SJSA1 (cell line): Measurements from ENCODE around the gene OGT. TPM values are rescaled to one million over a fixed set of nuclear protein-coding genes. Genes with fewer than 3 reads are reported as not detected.
"Not testable (repeated sequence)": the region's sequence is repeated elsewhere in the genome, so short reads cannot be mapped to it uniquely, and the experiment has no call there.

Source experiments
- DNase-seq, 2 experiments: peaks; one replicate each; pipeline ENCODE4 v3.0.0-alpha.2; 2015 to 2020; ENCODE audit warnings: low spot score in 2 of 2, low read depth in 1 of 2
- H3K27ac ChIP-seq: fragments of 250-450 bp; sonication (Bioruptor Pico); 2 replicates; pipeline ENCODE4 v1.5.1; 2020; ENCODE audit warnings: mild to moderate bottlenecking, moderate library complexity
- H3K27me3 ChIP-seq: fragments of 250-450 bp; sonication (Bioruptor Pico); replicated peaks from 2 replicates; pipeline ENCODE4 v1.5.1; 2020; ENCODE audit warnings: mild to moderate bottlenecking, moderate library complexity
- H3K36me3 ChIP-seq: fragments of 250-450 bp; sonication (Bioruptor Pico); 2 replicates; pipeline ENCODE4 v1.5.1; 2020; ENCODE audit warnings: mild to moderate bottlenecking
- H3K4me1 ChIP-seq: fragments of 250-450 bp; sonication (Bioruptor Pico); replicated peaks from 2 replicates; pipeline ENCODE4 v1.6.1; 2021; ENCODE audit warnings: mild to moderate bottlenecking
- H3K4me3 ChIP-seq: fragments of 250-450 bp; sonication (Bioruptor Pico); 2 replicates; pipeline ENCODE4 v1.5.1; 2020; ENCODE audit warnings: mild to moderate bottlenecking
- H3K9me3 ChIP-seq: fragments of 250-450 bp; sonication (Bioruptor Pico); replicated peaks from 2 replicates; pipeline ENCODE4 v1.5.1; 2020; ENCODE audit warnings: mild to moderate bottlenecking
- total RNA-seq: library from RNA; depleted of rRNA; stranded (reverse); fragments of >200 nt; shearing (Covaris generic); gene quantifications from 2 replicates; pipeline ENCODE4 v1.2.3, GENCODE V29; 2014; rRNA removed

OGT gene
- 37.1 and 46.8 TPM in 2 replicates for total RNA-seq

DNA sequence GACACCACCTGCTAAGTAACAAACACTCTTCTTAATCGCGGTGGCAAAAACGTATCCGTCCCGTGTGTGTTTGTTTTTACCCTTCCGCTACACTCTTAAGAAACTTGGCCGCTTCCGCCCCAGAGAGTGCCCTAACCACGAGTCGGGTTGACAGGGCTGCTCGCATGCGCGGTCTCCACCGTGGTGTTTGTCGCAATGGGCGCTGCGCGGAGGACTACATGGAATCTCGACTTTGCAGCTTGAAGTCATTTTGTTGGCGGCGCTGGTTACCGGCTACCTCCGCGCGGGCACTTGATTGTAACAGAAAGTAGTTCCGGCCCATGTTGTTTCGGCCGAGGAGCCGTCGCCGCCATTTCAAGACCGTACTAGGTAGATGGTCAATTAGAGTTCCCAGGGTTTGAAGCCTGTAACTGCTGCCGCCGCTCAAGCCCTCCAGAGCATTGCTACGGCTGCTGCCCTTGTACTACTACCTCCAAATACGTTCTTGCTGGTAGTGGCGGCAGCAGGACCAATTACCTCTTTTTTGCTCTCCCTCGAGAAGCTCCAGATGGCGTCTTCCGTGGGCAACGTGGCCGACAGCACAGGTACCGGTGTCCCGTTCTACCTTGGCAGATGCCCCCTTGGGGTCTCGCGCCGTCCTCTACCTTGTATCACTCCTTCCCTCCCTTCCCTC lies at the start of gene OGT:
TSS of gene OGT (plus strand) at position 352 of the 673 bp plus-strand sequence. CDS start at position 548, 196 bp downstream.
- Histone ChIP-seq H3K27me3 (no peaks in the 10 kb centered on the region), H3K9me3 (no peaks in the 10 kb centered on the region), H3K36me3 (peaks cover 18% of the 10 kb centered on the region)

DNA sequence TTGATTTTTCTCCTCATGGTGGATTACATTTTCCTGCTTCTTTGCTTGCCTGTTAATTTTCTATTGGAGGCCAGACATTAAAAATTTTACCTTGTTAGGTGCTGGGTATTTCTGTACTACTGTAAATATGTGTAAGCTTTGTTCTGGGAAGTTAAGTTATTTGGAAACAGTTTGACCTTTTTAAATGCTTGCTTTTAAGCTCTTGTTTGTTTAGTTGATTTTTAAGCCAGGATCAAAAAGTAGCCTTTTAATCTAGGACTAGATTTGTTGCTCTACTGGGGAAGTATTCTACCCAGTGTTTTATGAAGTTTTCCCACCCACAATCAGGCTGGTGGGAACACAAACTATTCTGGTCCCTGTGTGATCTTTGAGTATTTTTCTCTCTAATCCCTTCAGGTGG lies 45.1 kb upstream of the OGT start:
- DNase-seq = no peak
- Histone ChIP-seq H3K4me3 (no peak overlapping the region), H3K4me1 (no peaks in the 10 kb centered on the region; the same call in 1 of the 2 replicates), H3K36me3 (no peaks in the 10 kb centered on the region), H3K27ac (no peak overlapping the region), H3K9me3 (no peaks in the 10 kb centered on the region), H3K27me3 (no peaks in the 10 kb centered on the region)

More for the DNA sequence above, at the start of gene OGT:
- Histone ChIP-seq H3K27ac (peak within 1 kb of the TSS; percentile 80), H3K4me1 (peaks cover 4% of the 10 kb centered on the region), H3K4me3 (peak within 1 kb of the TSS; percentile 79)
- DNase-seq = peak; percentile 87 to 93

- DNase-seq = no peak
- Histone ChIP-seq H3K27me3 (no peaks in the 10 kb centered on the region), H3K4me3 (no peak overlapping the region), H3K4me1 (peaks cover 2% of the 10 kb centered on the region; the same call in 1 of the 2 replicates), H3K36me3 (no peaks in the 10 kb centered on the region), H3K9me3 (no peaks in the 10 kb centered on the region), H3K27ac (no peak overlapping the region)
Measured at GRCh38 chrX:71489540-71489939, 43.4 kb upstream of the OGT start.

DNA sequence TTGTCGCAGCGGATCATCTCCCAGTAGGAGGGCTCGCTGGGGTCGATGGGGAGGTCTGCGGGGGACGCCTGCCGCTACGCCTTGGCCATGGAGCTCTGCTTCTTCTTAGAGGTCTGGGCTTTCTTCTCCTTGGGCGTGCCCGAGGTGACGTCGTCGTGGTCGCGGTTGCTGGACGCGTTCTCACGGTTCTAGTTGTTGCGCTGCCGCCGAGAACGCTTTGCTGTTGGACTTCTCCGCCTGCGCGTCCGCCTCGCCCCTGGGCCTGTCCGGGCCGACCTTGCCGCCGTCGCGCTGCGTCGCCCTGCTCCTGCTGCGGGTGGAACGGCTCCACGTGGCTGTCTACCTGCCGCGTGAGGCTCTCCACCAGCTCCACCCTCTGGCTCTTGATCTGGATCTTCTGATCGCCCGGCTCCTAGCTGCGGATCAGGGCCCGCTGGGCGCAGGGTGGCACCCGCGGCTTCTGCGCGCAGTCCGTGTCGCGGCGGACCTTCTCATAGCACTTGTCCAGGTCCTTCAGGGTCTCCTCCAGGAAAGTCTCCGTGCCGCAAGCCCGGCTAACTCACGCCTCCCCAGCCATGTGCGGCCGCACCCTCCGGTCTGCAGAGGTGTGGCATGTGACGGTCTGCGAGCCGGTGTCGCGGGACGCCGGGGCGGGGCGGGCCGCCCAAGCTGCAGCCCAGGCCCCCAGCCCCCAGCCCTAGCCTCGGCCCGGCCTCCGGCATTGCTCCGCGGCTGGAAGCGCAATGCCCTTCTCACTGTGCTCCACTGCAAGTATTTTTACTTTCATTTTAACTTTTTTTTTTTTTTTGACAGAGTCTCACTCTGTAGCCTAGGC lies 40.5 kb upstream of the OGT start:
- peaks cover 2% of the 10 kb centered on the region; the same call in 1 of the 2 replicates for H3K4me1 ChIP-seq
- H3K36me3 ChIP-seq = no peaks in the 10 kb centered on the region
- H3K27ac ChIP-seq = no peak overlapping the region
- H3K9me3 ChIP-seq = no peaks in the 10 kb centered on the region
- DNase-seq = peak; percentile 38 to 50
- H3K4me3 ChIP-seq = peak overlapping the region; percentile 51
- H3K27me3 ChIP-seq = no peaks in the 10 kb centered on the region

- H3K27ac ChIP-seq = no peak overlapping the region
- DNase-seq = peak in 1 of 2 experiments; percentile 0
- no peaks in the 10 kb centered on the region for H3K27me3 ChIP-seq
- H3K4me3 ChIP-seq = peak overlapping the region; percentile 51
- no peaks in the 10 kb centered on the region for H3K36me3 ChIP-seq
- H3K4me1 ChIP-seq = peaks cover 2% of the 10 kb centered on the region; the same call in 1 of the 2 replicates
- no peaks in the 10 kb centered on the region for H3K9me3 ChIP-seq
Measured at GRCh38 chrX:71493111-71493613, 39.7 kb upstream of the OGT start.

GRCh38 chrX:71495979-71496378 lies 36.9 kb upstream of the OGT start:
- H3K4me3 ChIP-seq, H3K9me3 ChIP-seq, H3K27me3 ChIP-seq, H3K27ac ChIP-seq, DNase-seq, H3K4me1 ChIP-seq, H3K36me3 ChIP-seq: not testable (repeated sequence)

GRCh38 chrX:71496476-71496875 lies 36.4 kb upstream of the OGT start:
- H3K27me3 ChIP-seq = no peaks in the 10 kb centered on the region
- no peak overlapping the region for H3K27ac ChIP-seq
- H3K9me3 ChIP-seq = no peaks in the 10 kb centered on the region
- no peak for DNase-seq
- H3K4me1 ChIP-seq = peaks cover 2% of the 10 kb centered on the region; the same call in 1 of the 2 replicates
- no peaks in the 10 kb centered on the region for H3K36me3 ChIP-seq
- H3K4me3 ChIP-seq = no peak overlapping the region

GRCh38 chrX:71502080-71502479 lies 30.8 kb upstream of the OGT start:
- not testable (repeated sequence) for H3K4me3 ChIP-seq, H3K36me3 ChIP-seq, H3K27me3 ChIP-seq, H3K9me3 ChIP-seq, H3K4me1 ChIP-seq, DNase-seq, H3K27ac ChIP-seq

- H3K36me3 ChIP-seq = no peaks in the 10 kb centered on the region
- H3K27me3 ChIP-seq = no peaks in the 10 kb centered on the region
- no peak overlapping the region for H3K27ac ChIP-seq
- DNase-seq = no peak
- no peak overlapping the region for H3K4me3 ChIP-seq
- no peaks in the 10 kb centered on the region for H3K9me3 ChIP-seq
- no peaks in the 10 kb centered on the region for H3K4me1 ChIP-seq
Measured at GRCh38 chrX:71504346-71504745, 28.6 kb upstream of the OGT start.

- DNase-seq = no peak
- no peaks in the 10 kb centered on the region for H3K9me3 ChIP-seq
- H3K27ac ChIP-seq = no peak overlapping the region
- no peaks in the 10 kb centered on the region for H3K27me3 ChIP-seq
- no peaks in the 10 kb centered on the region for H3K4me1 ChIP-seq
- no peak overlapping the region for H3K4me3 ChIP-seq
- no peaks in the 10 kb centered on the region for H3K36me3 ChIP-seq
Measured at GRCh38 chrX:71509289-71509688, 23.6 kb upstream of the OGT start.

GRCh38 chrX:71510161-71510560 lies 22.7 kb upstream of the OGT start:
- Histone ChIP-seq H3K27me3 (no peaks in the 10 kb centered on the region), H3K9me3 (no peaks in the 10 kb centered on the region), H3K4me1 (no peaks in the 10 kb centered on the region), H3K27ac (no peak overlapping the region), H3K4me3 (no peak overlapping the region), H3K36me3 (no peaks in the 10 kb centered on the region)
- DNase-seq = no peak

DNA sequence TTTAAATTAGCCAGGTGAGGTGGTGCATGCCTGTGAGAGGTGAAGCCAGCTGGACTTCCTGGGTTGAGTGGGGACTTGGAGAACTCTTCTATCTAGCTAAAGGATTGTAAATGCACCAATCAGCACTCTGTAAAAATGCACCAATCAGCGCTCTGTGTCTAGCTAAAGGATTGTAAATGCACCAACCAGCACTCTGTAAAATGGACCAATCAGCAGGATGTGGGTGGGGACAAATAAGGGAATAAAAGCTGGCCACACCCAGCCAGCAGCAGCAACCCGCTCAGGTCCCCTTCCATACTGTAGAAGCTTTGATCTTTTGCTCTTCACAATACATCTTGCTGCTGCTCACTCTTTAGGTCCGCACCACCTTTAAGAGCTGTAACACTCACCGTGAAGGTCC lies 19.2 kb upstream of the OGT start:
- not testable (repeated sequence) for H3K4me3 ChIP-seq, H3K9me3 ChIP-seq, H3K27ac ChIP-seq, H3K27me3 ChIP-seq, DNase-seq, H3K4me1 ChIP-seq, H3K36me3 ChIP-seq

- DNase-seq = no peak
- H3K27me3 ChIP-seq = no peaks in the 10 kb centered on the region
- H3K27ac ChIP-seq = no peak overlapping the region
- H3K9me3 ChIP-seq = no peaks in the 10 kb centered on the region
- no peak overlapping the region for H3K4me3 ChIP-seq
- no peaks in the 10 kb centered on the region for H3K4me1 ChIP-seq
- H3K36me3 ChIP-seq = no peaks in the 10 kb centered on the region
Measured at GRCh38 chrX:71514367-71515037, 18.4 kb upstream of the OGT start.

DNA sequence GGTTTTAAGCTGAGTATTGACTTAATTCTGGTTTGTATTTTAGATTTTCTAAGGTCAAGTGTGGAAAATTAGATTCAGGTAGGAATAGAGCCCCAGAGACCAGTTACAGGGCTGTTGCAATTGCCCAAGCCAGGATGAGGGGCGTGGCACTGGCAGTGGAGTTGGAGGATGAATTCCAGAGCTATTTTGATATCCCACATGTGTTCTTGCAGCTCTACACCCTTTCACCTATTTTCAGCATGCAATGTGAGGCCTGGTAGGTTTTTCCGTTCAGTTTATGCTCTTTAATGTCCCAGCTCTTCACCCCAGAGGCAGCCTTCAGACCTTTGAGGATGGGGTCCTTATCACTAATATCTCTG lies 17.9 kb upstream of the OGT start:
- H3K4me3 ChIP-seq = no peak overlapping the region
- DNase-seq = no peak

More for the DNA sequence above, 17.9 kb upstream of the OGT start:
- Histone ChIP-seq H3K27me3 (no peaks in the 10 kb centered on the region), H3K4me1 (no peaks in the 10 kb centered on the region), H3K9me3 (no peaks in the 10 kb centered on the region), H3K27ac (no peak overlapping the region), H3K36me3 (no peaks in the 10 kb centered on the region)
